Adrenal gland (tissue), 5 donors: ENCODE measurements around the gene RFWD3.

ENCODE experiments used
- CTCF ChIP-seq, 6 experiments: fragments of 450-650 bp in 4 of 6; fragments of 200-600 bp in 2 of 6; sonication (generic) in 1 of 6; IDR thresholded peaks; 1 replicate in 5 of 6; 2 replicates in 1 of 6; pipeline versions ENCODE4 v1.5.1 to v1.8.0; 2016 to 2021; ENCODE audit warnings: antibody characterized with exemption in 6 of 6, mild to moderate bottlenecking in 2 of 6, moderate library complexity in 1 of 6
- POLR2A ChIP-seq, 2 donors: fragments of 450-650 bp; IDR thresholded peaks; one replicate each; pipeline ENCODE4 v1.6.1; 2017; ENCODE audit warnings: antibody characterized with exemption in 2 of 2, mild to moderate bottlenecking in 2 of 2, moderate library complexity in 1 of 2
- donor health status: DM: no; HTN: no; CAD: no.

- TF ChIP-seq CTCF (IDR thresholded peaks at IDR 0.05) (no peak), POLR2A (IDR thresholded peaks at IDR 0.05) (no peak)
Measured at GRCh38 chr16:74626741-74627416, 39.8 kb downstream of the RFWD3 start.
